Stimulated activated CD4-positive, alpha-beta T cell treated with anti-CD3 and anti-CD28 coated beads, Interleukin-12 subunit alpha, Interleukin-12 subunit beta, amount 100 ng/mL, for 48 hours (primary cell): ENCODE measurements around the gene MRAS.

Experiments used
- DNase-seq, 3 donors: peaks; one replicate each; pipeline ENCODE4 v3.0.0-alpha.2; 2020; ENCODE audit warnings: low read depth in 2 of 3, low spot score in 1 of 3

The MRAS gene

GRCh38 chr3:138338811-138339210 lies 9.6 kb upstream of the MRAS start:
- DNase-seq, result no peak

- no peak for DNase-seq
Observed at GRCh38 chr3:138340511-138340910, 7.9 kb upstream of the MRAS start.

GRCh38 chr3:138344754-138345153 lies 3.6 kb upstream of the MRAS start:
- DNase-seq, result no peak

GRCh38 chr3:138348754-138349739 lies 668 bp downstream of the MRAS start:
- no peak for DNase-seq

GRCh38 chr3:138349926-138350665 lies 1.7 kb downstream of the MRAS start:
- no peak for DNase-seq

- no peak for DNase-seq
Observed at GRCh38 chr3:138351151-138351550, 2.8 kb downstream of the MRAS start.

GRCh38 chr3:138351916-138352550 lies 3.7 kb downstream of the MRAS start:
- no peak for DNase-seq

- DNase-seq, result no peak
Observed at GRCh38 chr3:138354376-138354775, 6.0 kb downstream of the MRAS start.

GRCh38 chr3:138355071-138355470 lies 6.7 kb downstream of the MRAS start:
- DNase-seq, result no peak

- no peak for DNase-seq
Observed at GRCh38 chr3:138356730-138357405, 8.5 kb downstream of the MRAS start.

- DNase-seq, result no peak
Observed at GRCh38 chr3:138359148-138359918, 11.0 kb downstream of the MRAS start.

GRCh38 chr3:138359919-138360868 lies 11.8 kb downstream of the MRAS start:
- DNase-seq, result no peak

- no peak for DNase-seq
Observed at GRCh38 chr3:138360869-138361525, 12.6 kb downstream of the MRAS start.

- DNase-seq, result no peak
Observed at GRCh38 chr3:138361561-138361971, 13.2 kb downstream of the MRAS start.

- no peak for DNase-seq
Observed at GRCh38 chr3:138362538-138362937, 14.2 kb downstream of the MRAS start.

GRCh38 chr3:138363322-138363721 lies 14.9 kb downstream of the MRAS start:
- DNase-seq, result no peak

GRCh38 chr3:138364356-138365252 lies 16.2 kb downstream of the MRAS start:
- no peak for DNase-seq

GRCh38 chr3:138365253-138365555 lies 16.8 kb downstream of the MRAS start:
- no peak for DNase-seq
